ENCODE results near the gene SPHKAP. TPM values are rescaled to one million over a fixed set of nuclear protein-coding genes. Genes with fewer than 3 reads are reported as not detected.
"Not testable (repeated sequence)": the region's sequence is repeated elsewhere in the genome, so short reads cannot be mapped to it uniquely, and the experiment has no call there.

The SPHKAP gene
- under 1 TPM; 0.08 to 0.10 TPM for total RNA-seq

GRCh38 chr2:228181098-228182019 is at the start of gene SPHKAP:
Gene SPHKAP, minus strand, starts transcription at chr2:228181687. Its CDS starts 89 bp downstream, at chr2:228181598.
- intact Hi-C loops (cut with DNase I): no loop called here
- H3K27ac ChIP-seq: no peak within 1 kb of the TSS
- no peaks in the 10 kb centered on the region for H3K9me3 ChIP-seq
- TF ChIP-seq CTCF (IDR thresholded peaks at IDR 0.05): no peak
- no peaks in the 10 kb centered on the region for H3K36me3 ChIP-seq
- H3K4me3 ChIP-seq: no peak within 1 kb of the TSS
- no peak within 1 kb of the TSS for H3K9ac ChIP-seq (ENCODE audit: low read depth in 2 of 2, low read length in 2 of 2)
- H3K27me3 ChIP-seq: no peaks in the 10 kb centered on the region
- H3K4me1 ChIP-seq: no peaks in the 10 kb centered on the region
- no peak for DNase-seq

- Histone ChIP-seq H3K9ac (ENCODE audit: low read depth in 2 of 2, low read length in 2 of 2) (no peak overlapping the region), H3K27me3 (no peaks in the 10 kb centered on the region), H3K27ac (no peak overlapping the region), H3K4me1 (no peaks in the 10 kb centered on the region), H3K4me3 (no peak overlapping the region), H3K36me3 (no peaks in the 10 kb centered on the region), H3K9me3 (no peaks in the 10 kb centered on the region)
- no peak for TF ChIP-seq CTCF (IDR thresholded peaks at IDR 0.05)
- intact Hi-C loops (cut with DNase I): no loop called here
- DNase-seq: no peak
Observed at GRCh38 chr2:228227466-228227865, 46.0 kb upstream of the SPHKAP start.

GRCh38 chr2:228224410-228224809 is 42.9 kb upstream of the SPHKAP start:
- Histone ChIP-seq H3K9ac (ENCODE audit: low read depth in 2 of 2, low read length in 2 of 2) (no peak overlapping the region), H3K4me1 (no peaks in the 10 kb centered on the region), H3K36me3 (no peaks in the 10 kb centered on the region), H3K4me3 (no peak overlapping the region), H3K9me3 (no peaks in the 10 kb centered on the region), H3K27ac (no peak overlapping the region), H3K27me3 (no peaks in the 10 kb centered on the region)
- intact Hi-C loops (cut with DNase I): no loop called here
- no peak for TF ChIP-seq CTCF (IDR thresholded peaks at IDR 0.05)
- DNase-seq: no peak

GRCh38 chr2:228218593-228218992 is 37.1 kb upstream of the SPHKAP start:
- H3K9ac ChIP-seq (ENCODE audit: low read depth in 2 of 2, low read length in 2 of 2); H3K9me3 ChIP-seq: not testable (repeated sequence)

GRCh38 chr2:228197504-228197903 is 16.0 kb upstream of the SPHKAP start:
- intact Hi-C loops (cut with DNase I): no loop called here

More at GRCh38 chr2:228218593-228218992, 37.1 kb upstream of the SPHKAP start:
- H3K27me3 ChIP-seq; H3K4me1 ChIP-seq; H3K36me3 ChIP-seq; intact Hi-C loops (cut with DNase I); H3K27ac ChIP-seq; H3K4me3 ChIP-seq; DNase-seq: not testable (repeated sequence)

More at GRCh38 chr2:228197504-228197903, 16.0 kb upstream of the SPHKAP start:
- TF ChIP-seq CTCF (IDR thresholded peaks at IDR 0.05): no peak
- DNase-seq: no peak
- Histone ChIP-seq H3K4me1 (no peaks in the 10 kb centered on the region), H3K27ac (no peak overlapping the region), H3K36me3 (no peaks in the 10 kb centered on the region), H3K4me3 (no peak overlapping the region), H3K27me3 (no peaks in the 10 kb centered on the region), H3K9ac (ENCODE audit: low read depth in 2 of 2, low read length in 2 of 2) (no peak overlapping the region), H3K9me3 (no peaks in the 10 kb centered on the region)

All from colonic mucosa (tissue), 4 donors.